Measurements from ENCODE around the gene UTP14C. TPM values are rescaled to one million over a fixed set of nuclear protein-coding genes. Genes with fewer than 3 reads are reported as not detected.
A peak's percentile ranks its signal among the peaks of the same experiment; 100 is the strongest.

The UTP14C gene
- total and polyA plus RNA-seq, 2 of the 13 experiments (the other 11 are each of a cell fraction or from before 2014, with no cell fraction given), result 8.8 to 12.2 TPM

GRCh38 chr13:52026246-52026626 is 1.7 kb downstream of the UTP14C start (continued):
- TF ChIP-seq, protein P1, sequence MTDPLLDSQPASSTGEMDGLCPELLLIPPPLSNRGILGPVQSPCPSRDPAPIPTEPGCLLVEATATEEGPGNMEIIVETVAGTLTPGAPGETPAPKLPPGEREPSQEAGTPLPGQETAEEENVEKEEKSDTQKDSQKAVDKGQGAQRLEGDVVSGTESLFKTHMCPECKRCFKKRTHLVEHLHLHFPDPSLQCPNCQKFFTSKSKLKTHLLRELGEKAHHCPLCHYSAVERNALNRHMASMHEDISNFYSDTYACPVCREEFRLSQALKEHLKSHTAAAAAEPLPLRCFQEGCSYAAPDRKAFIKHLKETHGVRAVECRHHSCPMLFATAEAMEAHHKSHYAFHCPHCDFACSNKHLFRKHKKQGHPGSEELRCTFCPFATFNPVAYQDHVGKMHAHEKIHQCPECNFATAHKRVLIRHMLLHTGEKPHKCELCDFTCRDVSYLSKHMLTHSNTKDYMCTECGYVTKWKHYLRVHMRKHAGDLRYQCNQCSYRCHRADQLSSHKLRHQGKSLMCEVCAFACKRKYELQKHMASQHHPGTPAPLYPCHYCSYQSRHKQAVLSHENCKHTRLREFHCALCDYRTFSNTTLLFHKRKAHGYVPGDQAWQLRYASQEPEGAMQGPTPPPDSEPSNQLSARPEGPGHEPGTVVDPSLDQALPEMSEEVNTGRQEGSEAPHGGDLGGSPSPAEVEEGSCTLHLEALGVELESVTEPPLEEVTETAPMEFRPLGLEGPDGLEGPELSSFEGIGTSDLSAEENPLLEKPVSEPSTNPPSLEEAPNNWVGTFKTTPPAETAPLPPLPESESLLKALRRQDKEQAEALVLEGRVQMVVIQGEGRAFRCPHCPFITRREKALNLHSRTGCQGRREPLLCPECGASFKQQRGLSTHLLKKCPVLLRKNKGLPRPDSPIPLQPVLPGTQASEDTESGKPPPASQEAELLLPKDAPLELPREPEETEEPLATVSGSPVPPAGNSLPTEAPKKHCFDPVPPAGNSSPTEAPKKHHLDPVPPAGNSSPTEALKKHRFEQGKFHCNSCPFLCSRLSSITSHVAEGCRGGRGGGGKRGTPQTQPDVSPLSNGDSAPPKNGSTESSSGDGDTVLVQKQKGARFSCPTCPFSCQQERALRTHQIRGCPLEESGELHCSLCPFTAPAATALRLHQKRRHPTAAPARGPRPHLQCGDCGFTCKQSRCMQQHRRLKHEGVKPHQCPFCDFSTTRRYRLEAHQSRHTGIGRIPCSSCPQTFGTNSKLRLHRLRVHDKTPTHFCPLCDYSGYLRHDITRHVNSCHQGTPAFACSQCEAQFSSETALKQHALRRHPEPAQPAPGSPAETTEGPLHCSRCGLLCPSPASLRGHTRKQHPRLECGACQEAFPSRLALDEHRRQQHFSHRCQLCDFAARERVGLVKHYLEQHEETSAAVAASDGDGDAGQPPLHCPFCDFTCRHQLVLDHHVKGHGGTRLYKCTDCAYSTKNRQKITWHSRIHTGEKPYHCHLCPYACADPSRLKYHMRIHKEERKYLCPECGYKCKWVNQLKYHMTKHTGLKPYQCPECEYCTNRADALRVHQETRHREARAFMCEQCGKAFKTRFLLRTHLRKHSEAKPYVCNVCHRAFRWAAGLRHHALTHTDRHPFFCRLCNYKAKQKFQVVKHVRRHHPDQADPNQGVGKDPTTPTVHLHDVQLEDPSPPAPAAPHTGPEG (CRISPR knock-in tag; IDR thresholded peaks at IDR 0.05), result no peak
- TF ChIP-seq, protein P2, sequence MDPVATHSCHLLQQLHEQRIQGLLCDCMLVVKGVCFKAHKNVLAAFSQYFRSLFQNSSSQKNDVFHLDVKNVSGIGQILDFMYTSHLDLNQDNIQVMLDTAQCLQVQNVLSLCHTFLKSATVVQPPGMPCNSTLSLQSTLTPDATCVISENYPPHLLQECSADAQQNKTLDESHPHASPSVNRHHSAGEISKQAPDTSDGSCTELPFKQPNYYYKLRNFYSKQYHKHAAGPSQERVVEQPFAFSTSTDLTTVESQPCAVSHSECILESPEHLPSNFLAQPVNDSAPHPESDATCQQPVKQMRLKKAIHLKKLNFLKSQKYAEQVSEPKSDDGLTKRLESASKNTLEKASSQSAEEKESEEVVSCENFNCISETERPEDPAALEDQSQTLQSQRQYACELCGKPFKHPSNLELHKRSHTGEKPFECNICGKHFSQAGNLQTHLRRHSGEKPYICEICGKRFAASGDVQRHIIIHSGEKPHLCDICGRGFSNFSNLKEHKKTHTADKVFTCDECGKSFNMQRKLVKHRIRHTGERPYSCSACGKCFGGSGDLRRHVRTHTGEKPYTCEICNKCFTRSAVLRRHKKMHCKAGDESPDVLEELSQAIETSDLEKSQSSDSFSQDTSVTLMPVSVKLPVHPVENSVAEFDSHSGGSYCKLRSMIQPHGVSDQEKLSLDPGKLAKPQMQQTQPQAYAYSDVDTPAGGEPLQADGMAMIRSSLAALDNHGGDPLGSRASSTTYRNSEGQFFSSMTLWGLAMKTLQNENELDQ (CRISPR knock-in tag; IDR thresholded peaks at IDR 0.05; ENCODE audit: borderline replicate concordance), result no peak
- TF ChIP-seq JARID2 (CRISPR knock-in tag; IDR thresholded peaks at IDR 0.05; ENCODE audit: insufficient replicate concordance), result no peak
- no peak for TF ChIP-seq ESRRA (CRISPR knock-in tag; IDR thresholded peaks at IDR 0.05; ENCODE audit: low read depth)
- no peak for TF ChIP-seq ZNF883 (CRISPR knock-in tag; IDR thresholded peaks at IDR 0.05; ENCODE audit: not compliant biosample characterization)
- no peak for TF ChIP-seq FOSL2 (CRISPR knock-in tag; IDR thresholded peaks at IDR 0.05)
- 0 out of 2 replicates have a peak, but pooled peaks have one; percentile 53 for TF ChIP-seq SAFB2 (CRISPR knock-in tag; IDR thresholded peaks at IDR 0.05; ENCODE audit: borderline replicate concordance, low read depth)
- TF ChIP-seq ZNF629 (CRISPR knock-in tag; conservative IDR thresholded peaks at IDR 0.05), result peak; percentile 68
- no peak for TF ChIP-seq TOE1 (CRISPR knock-in tag; IDR thresholded peaks at IDR 0.05)
- TF ChIP-seq KDM5B (CRISPR knock-in tag; IDR thresholded peaks at IDR 0.05; ENCODE audit: borderline replicate concordance), result 0 out of 2 replicates have a peak, but pooled peaks have one; percentile 34
- TF ChIP-seq SRSF9 (IDR thresholded peaks at IDR 0.05; ENCODE audit: borderline replicate concordance, insufficient read depth, low read depth, low read length, poor library complexity, severe bottlenecking), result no peak
- TF ChIP-seq, protein P3, sequence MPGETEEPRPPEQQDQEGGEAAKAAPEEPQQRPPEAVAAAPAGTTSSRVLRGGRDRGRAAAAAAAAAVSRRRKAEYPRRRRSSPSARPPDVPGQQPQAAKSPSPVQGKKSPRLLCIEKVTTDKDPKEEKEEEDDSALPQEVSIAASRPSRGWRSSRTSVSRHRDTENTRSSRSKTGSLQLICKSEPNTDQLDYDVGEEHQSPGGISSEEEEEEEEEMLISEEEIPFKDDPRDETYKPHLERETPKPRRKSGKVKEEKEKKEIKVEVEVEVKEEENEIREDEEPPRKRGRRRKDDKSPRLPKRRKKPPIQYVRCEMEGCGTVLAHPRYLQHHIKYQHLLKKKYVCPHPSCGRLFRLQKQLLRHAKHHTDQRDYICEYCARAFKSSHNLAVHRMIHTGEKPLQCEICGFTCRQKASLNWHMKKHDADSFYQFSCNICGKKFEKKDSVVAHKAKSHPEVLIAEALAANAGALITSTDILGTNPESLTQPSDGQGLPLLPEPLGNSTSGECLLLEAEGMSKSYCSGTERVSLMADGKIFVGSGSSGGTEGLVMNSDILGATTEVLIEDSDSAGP (CRISPR knock-in tag; IDR thresholded peaks at IDR 0.05; ENCODE audit: borderline replicate concordance), result no peak
- TF ChIP-seq ZNF703 (CRISPR knock-in tag; IDR thresholded peaks at IDR 0.05; ENCODE audit: borderline replicate concordance), result 0 out of 2 replicates have a peak, but pooled peaks have one; percentile 18
- TF ChIP-seq ZNF678 (CRISPR knock-in tag; IDR thresholded peaks at IDR 0.05), result no peak
- no peak for TF ChIP-seq ZNF207 (IDR thresholded peaks at IDR 0.05; ENCODE audit: borderline replicate concordance)
- no peak for TF ChIP-seq ZNF878 (CRISPR knock-in tag; IDR thresholded peaks at IDR 0.05)
- TF ChIP-seq SALL1 (CRISPR knock-in tag; IDR thresholded peaks at IDR 0.05), result no peak
- no peak for TF ChIP-seq ZNF792 (CRISPR knock-in tag; IDR thresholded peaks at IDR 0.05)
